HEK293 (cell line): ENCODE measurements around the gene DEDD.

Experiments used
- CTCF ChIA-PET: fragments of 350-600 bp; formaldehyde crosslinking; extraction: SDS; loops from one replicate; lab custom pipeline; 2021; ENCODE audit warnings: antibody characterized with exemption; lab: Yijun Ruan, JAX
- POLR2A ChIA-PET: fragments of 300-600 bp; formaldehyde crosslinking; extraction: SDS; loops from one replicate; lab custom pipeline; 2020; ENCODE audit warnings: antibody characterized with exemption, inconsistent platforms; lab: Yijun Ruan, JAX
- H3K27ac ChIP-seq: fragments of 200-500 bp; sonication (Bioruptor generic); 2 replicates; pipeline ENCODE4 v1.5.1; 2014; ENCODE audit warnings: low read depth, low read length, control low read depth, inconsistent platforms; ENCODE audit errors: extremely low read depth
- H3K36me3 ChIP-seq, 2 experiments: fragments of 200-500 bp in 1 of 2; sonication (Bioruptor generic) in 1 of 2; 1 replicate in 1 of 2; 2 replicates in 1 of 2; pipeline ENCODE4 v1.5.1; 2014 to 2017; ENCODE audit warnings: inconsistent platforms in 2 of 2, low read length in 2 of 2; ENCODE audit not compliant: control insufficient read depth in 2 of 2, insufficient read depth in 1 of 2
- H3K4me1 ChIP-seq: fragments of 200-500 bp; sonication (Bioruptor generic); 2 replicates; pipeline ENCODE4 v1.5.1; 2014; ENCODE audit warnings: mild to moderate bottlenecking, low read length, inconsistent platforms; ENCODE audit not compliant: control insufficient read depth, insufficient read depth
- H3K4me3 ChIP-seq: 2 replicates; pipeline ENCODE4 v1.5.1; 2011; ENCODE audit warnings: low read depth, mild to moderate bottlenecking, control low read depth, low read length, moderate library complexity
- H3K9me3 ChIP-seq: fragments of 200-500 bp; sonication (Bioruptor generic); 2 replicates; pipeline ENCODE4 v1.5.1; 2014; ENCODE audit warnings: low read depth, low read length, inconsistent platforms; ENCODE audit not compliant: control insufficient read depth, insufficient read depth
- GLI2 ChIP-seq: fragments of 450-650 bp; formaldehyde crosslinking; IDR thresholded peaks from 2 replicates; pipeline ENCODE4; 2017; ENCODE audit warnings: missing biosample characterization, missing genetic modification characterization, low read depth, borderline replicate concordance
- KLF10 ChIP-seq: fragments of 450-650 bp; IDR thresholded peaks from 2 replicates; pipeline ENCODE4 v1.5.1; 2018; ENCODE audit warnings: missing biosample characterization, mild to moderate bottlenecking, missing genetic modification characterization
- KLF16 ChIP-seq: fragments of 450-650 bp; formaldehyde crosslinking; IDR thresholded peaks from 2 replicates; pipeline ENCODE4 v1.5.1; 2017; ENCODE audit warnings: missing biosample characterization, missing genetic modification characterization
- KLF17 ChIP-seq: fragments of 450-650 bp; formaldehyde crosslinking; IDR thresholded peaks from 2 replicates; pipeline ENCODE4 v1.5.1; 2016; ENCODE audit warnings: missing biosample characterization, missing genetic modification characterization
- KLF9 ChIP-seq: fragments of 450-650 bp; formaldehyde crosslinking; IDR thresholded peaks from 2 replicates; pipeline ENCODE4 v1.5.1; 2016; ENCODE audit warnings: missing biosample characterization, missing genetic modification characterization, low read depth
- SP2 ChIP-seq: fragments of 450-650 bp; formaldehyde crosslinking; IDR thresholded peaks from 2 replicates; pipeline ENCODE4 v1.5.1; 2016; ENCODE audit warnings: missing biosample characterization, missing genetic modification characterization
- ZBTB48 ChIP-seq: fragments of 450-650 bp; formaldehyde crosslinking; IDR thresholded peaks from 2 replicates; pipeline ENCODE4 v1.5.1; 2016; ENCODE audit warnings: missing biosample characterization, missing genetic modification characterization
- ZFP41 ChIP-seq: fragments of 450-650 bp; formaldehyde crosslinking; IDR thresholded peaks from 2 replicates; pipeline ENCODE4 v1.5.1; 2016; ENCODE audit warnings: missing biosample characterization, missing genetic modification characterization, borderline replicate concordance
- ZNF138 ChIP-seq: fragments of 450-650 bp; formaldehyde crosslinking; IDR thresholded peaks from 2 replicates; pipeline ENCODE4 v1.5.1; 2016; ENCODE audit warnings: missing biosample characterization, missing genetic modification characterization, borderline replicate concordance
- ZNF146 ChIP-seq: fragments of 450-650 bp; formaldehyde crosslinking; IDR thresholded peaks from 2 replicates; pipeline ENCODE4 v1.5.1; 2016; ENCODE audit warnings: missing biosample characterization, missing genetic modification characterization
- ZNF184 ChIP-seq: fragments of 450-650 bp; IDR thresholded peaks from 2 replicates; pipeline ENCODE4 v1.5.1; 2018; ENCODE audit warnings: missing biosample characterization, mild to moderate bottlenecking, missing genetic modification characterization
- ZNF2 ChIP-seq: fragments of 450-650 bp; formaldehyde crosslinking; IDR thresholded peaks from 2 replicates; pipeline ENCODE4 v1.5.1; 2016; ENCODE audit warnings: missing biosample characterization, missing genetic modification characterization
- ZNF302 ChIP-seq: fragments of 450-650 bp; formaldehyde crosslinking; IDR thresholded peaks from 2 replicates; pipeline ENCODE4 v1.5.1; 2016; ENCODE audit warnings: missing biosample characterization, missing genetic modification characterization, low read depth
- ZNF324 ChIP-seq: fragments of 450-650 bp; formaldehyde crosslinking; IDR thresholded peaks from 2 replicates; pipeline ENCODE4 v1.5.1; 2016; ENCODE audit warnings: missing biosample characterization, missing genetic modification characterization
- ZNF354C ChIP-seq: fragments of 450-650 bp; formaldehyde crosslinking; IDR thresholded peaks from 2 replicates; pipeline ENCODE4 v1.5.1; 2016; ENCODE audit warnings: missing biosample characterization, missing genetic modification characterization, low read depth, borderline replicate concordance
- ZNF510 ChIP-seq: fragments of 450-650 bp; formaldehyde crosslinking; IDR thresholded peaks from 2 replicates; pipeline ENCODE4 v1.5.1; 2018; ENCODE audit warnings: mild to moderate bottlenecking, missing genetic modification characterization, missing biosample characterization; ENCODE audit not compliant: insufficient replicate concordance
- ZNF514 ChIP-seq: fragments of 450-650 bp; formaldehyde crosslinking; IDR thresholded peaks from 2 replicates; pipeline ENCODE4 v1.5.1; 2016; ENCODE audit warnings: missing biosample characterization, missing genetic modification characterization
- ZNF660 ChIP-seq: fragments of 450-650 bp; IDR thresholded peaks from 2 replicates; pipeline ENCODE4 v1.5.1; 2018; ENCODE audit warnings: missing biosample characterization, mild to moderate bottlenecking, missing genetic modification characterization
- ZNF664 ChIP-seq: fragments of 450-650 bp; formaldehyde crosslinking; IDR thresholded peaks from 2 replicates; pipeline ENCODE4 v1.5.1; 2016; ENCODE audit warnings: missing biosample characterization, missing genetic modification characterization
- ZNF670 ChIP-seq: fragments of 450-650 bp; formaldehyde crosslinking; IDR thresholded peaks from 2 replicates; pipeline ENCODE4 v1.5.1; 2016; ENCODE audit warnings: missing biosample characterization, missing genetic modification characterization, low read depth
- ZNF701 ChIP-seq: fragments of 450-650 bp; formaldehyde crosslinking; IDR thresholded peaks from 2 replicates; pipeline ENCODE4 v1.5.1; 2016; ENCODE audit warnings: missing biosample characterization, missing genetic modification characterization
- ZNF785 ChIP-seq: fragments of 450-650 bp; formaldehyde crosslinking; IDR thresholded peaks from 2 replicates; pipeline ENCODE4 v1.5.1; 2016; ENCODE audit warnings: missing biosample characterization, missing genetic modification characterization
- ZXDB ChIP-seq: fragments of 450-650 bp; formaldehyde crosslinking; IDR thresholded peaks from 2 replicates; pipeline ENCODE4 v1.5.1; 2016; ENCODE audit warnings: missing biosample characterization, missing genetic modification characterization
- TF ChIP-seq, protein P1 (sequence below): fragments of 450-650 bp; formaldehyde crosslinking; IDR thresholded peaks from 2 replicates; pipeline ENCODE4 v1.5.1; 2016; ENCODE audit warnings: missing biosample characterization, missing genetic modification characterization
- TF ChIP-seq, protein P2 (sequence below): fragments of 450-650 bp; formaldehyde crosslinking; IDR thresholded peaks from 2 replicates; pipeline ENCODE4 v1.5.1; 2016; ENCODE audit warnings: missing biosample characterization, missing genetic modification characterization
- TF ChIP-seq, protein P3 (sequence below): fragments of 450-650 bp; formaldehyde crosslinking; IDR thresholded peaks from 2 replicates; pipeline ENCODE4 v1.5.1; 2016; ENCODE audit warnings: missing biosample characterization, missing genetic modification characterization
- TF ChIP-seq, protein P4 (sequence below): fragments of 450-650 bp; formaldehyde crosslinking; IDR thresholded peaks from 2 replicates; pipeline ENCODE4 v1.5.0; 2017; ENCODE audit warnings: missing biosample characterization, missing genetic modification characterization, borderline replicate concordance

The DEDD gene

GRCh38 chr1:161173711-161174110, 41.2 kb upstream of the DEDD start:
- CTCF ChIA-PET, result interaction anchor here (1.1 kb wide), 1 partner anchor 117 kb away, joined by 3 read pairs; no protein-coding TSS in a partner anchor
- Histone ChIP-seq H3K4me3 (no peak overlapping the region), H3K27ac (no peak overlapping the region), H3K36me3 (peaks cover 16 to 72% of the 10 kb centered on the region in 2 experiments; a peak in 2 of 3 replicates), H3K4me1 (no peaks in the 10 kb centered on the region), H3K9me3 (no peaks in the 10 kb centered on the region)
- TF ChIP-seq ZNF785 (tag by site-specific recombination) (no peak), ZNF664 (tag by site-specific recombination) (no peak), ZNF302 (tag by site-specific recombination) (no peak), ZNF146 (no peak), ZNF514 (tag by site-specific recombination) (no peak), ZFP41 (tag by site-specific recombination) (no peak), ZNF510 (tag by site-specific recombination) (no peak), KLF17 (no peak), KLF10 (no peak), SP2 (tag by site-specific recombination) (no peak), ZNF324 (tag by site-specific recombination) (no peak), ZNF138 (tag by site-specific recombination) (no peak), ZNF184 (tag by site-specific recombination) (no peak), GLI2 (tag by site-specific recombination) (no peak), ZNF660 (tag by site-specific recombination) (no peak), KLF16 (tag by site-specific recombination) (no peak)
- TF ChIP-seq, protein P1, sequence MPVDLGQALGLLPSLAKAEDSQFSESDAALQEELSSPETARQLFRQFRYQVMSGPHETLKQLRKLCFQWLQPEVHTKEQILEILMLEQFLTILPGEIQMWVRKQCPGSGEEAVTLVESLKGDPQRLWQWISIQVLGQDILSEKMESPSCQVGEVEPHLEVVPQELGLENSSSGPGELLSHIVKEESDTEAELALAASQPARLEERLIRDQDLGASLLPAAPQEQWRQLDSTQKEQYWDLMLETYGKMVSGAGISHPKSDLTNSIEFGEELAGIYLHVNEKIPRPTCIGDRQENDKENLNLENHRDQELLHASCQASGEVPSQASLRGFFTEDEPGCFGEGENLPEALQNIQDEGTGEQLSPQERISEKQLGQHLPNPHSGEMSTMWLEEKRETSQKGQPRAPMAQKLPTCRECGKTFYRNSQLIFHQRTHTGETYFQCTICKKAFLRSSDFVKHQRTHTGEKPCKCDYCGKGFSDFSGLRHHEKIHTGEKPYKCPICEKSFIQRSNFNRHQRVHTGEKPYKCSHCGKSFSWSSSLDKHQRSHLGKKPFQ, result no peak
- TF ChIP-seq, protein P2, sequence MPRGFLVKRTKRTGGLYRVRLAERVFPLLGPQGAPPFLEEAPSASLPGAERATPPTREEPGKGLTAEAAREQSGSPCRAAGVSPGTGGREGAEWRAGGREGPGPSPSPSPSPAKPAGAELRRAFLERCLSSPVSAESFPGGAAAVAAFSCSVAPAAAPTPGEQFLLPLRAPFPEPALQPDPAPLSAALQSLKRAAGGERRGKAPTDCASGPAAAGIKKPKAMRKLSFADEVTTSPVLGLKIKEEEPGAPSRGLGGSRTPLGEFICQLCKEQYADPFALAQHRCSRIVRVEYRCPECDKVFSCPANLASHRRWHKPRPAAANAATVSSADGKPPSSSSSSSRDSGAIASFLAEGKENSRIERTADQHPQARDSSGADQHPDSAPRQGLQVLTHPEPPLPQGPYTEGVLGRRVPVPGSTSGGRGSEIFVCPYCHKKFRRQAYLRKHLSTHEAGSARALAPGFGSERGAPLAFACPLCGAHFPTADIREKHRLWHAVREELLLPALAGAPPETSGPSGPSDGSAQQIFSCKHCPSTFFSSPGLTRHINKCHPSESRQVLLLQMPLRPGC (tag by site-specific recombination), result no peak
- TF ChIP-seq, protein P3, sequence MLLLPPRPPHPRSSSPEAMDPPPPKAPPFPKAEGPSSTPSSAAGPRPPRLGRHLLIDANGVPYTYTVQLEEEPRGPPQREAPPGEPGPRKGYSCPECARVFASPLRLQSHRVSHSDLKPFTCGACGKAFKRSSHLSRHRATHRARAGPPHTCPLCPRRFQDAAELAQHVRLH (tag by site-specific recombination), result no peak
- POLR2A ChIA-PET, result interaction anchor here (2.1 kb wide), 1 partner anchor 12 kb away, joined by 5 read pairs; no protein-coding TSS in a partner anchor

DNA sequence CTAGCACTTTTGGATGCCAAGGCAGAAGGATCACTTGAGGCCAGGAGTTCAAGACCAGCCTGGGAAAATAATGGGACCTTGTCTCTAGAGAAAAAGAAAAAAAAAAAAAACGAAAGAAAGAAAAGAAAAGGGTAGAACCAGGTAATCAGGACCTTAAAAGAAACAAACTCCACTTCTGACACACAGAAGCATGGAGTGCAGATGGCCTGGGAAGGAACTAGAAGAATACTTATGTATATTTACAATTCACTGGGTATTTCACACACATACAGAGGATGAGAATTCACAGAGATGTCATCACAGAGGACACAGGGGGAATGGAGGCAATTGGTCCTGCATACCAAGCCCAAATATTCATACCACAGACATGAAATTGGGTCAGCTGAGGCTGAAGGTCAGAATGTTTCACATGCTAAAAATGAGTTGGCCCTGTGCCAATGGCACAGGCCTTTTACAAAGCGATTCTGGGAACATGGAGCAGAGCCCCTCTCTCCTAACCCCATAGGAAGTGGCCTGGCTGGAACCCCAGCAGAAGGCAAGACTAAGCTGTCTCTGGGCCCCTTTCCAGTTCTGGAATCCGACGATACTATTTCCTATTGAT, 40.4 kb upstream of the DEDD start:
- no peak overlapping the region for H3K27ac ChIP-seq
- TF ChIP-seq ZNF2 (no peak), KLF9 (tag by site-specific recombination) (no peak), ZNF670 (tag by site-specific recombination) (no peak), ZNF701 (tag by site-specific recombination) (no peak), ZNF354C (tag by site-specific recombination) (no peak), ZXDB (tag by site-specific recombination) (no peak), ZBTB48 (no peak)
- TF ChIP-seq, protein P4, sequence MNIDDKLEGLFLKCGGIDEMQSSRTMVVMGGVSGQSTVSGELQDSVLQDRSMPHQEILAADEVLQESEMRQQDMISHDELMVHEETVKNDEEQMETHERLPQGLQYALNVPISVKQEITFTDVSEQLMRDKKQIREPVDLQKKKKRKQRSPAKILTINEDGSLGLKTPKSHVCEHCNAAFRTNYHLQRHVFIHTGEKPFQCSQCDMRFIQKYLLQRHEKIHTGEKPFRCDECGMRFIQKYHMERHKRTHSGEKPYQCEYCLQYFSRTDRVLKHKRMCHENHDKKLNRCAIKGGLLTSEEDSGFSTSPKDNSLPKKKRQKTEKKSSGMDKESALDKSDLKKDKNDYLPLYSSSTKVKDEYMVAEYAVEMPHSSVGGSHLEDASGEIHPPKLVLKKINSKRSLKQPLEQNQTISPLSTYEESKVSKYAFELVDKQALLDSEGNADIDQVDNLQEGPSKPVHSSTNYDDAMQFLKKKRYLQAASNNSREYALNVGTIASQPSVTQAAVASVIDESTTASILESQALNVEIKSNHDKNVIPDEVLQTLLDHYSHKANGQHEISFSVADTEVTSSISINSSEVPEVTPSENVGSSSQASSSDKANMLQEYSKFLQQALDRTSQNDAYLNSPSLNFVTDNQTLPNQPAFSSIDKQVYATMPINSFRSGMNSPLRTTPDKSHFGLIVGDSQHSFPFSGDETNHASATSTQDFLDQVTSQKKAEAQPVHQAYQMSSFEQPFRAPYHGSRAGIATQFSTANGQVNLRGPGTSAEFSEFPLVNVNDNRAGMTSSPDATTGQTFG (tag by site-specific recombination), result no peak
- H3K9me3 ChIP-seq, result no peaks in the 10 kb centered on the region
- H3K4me3 ChIP-seq, result no peak overlapping the region
- ChIA-PET POLR2A (interaction anchor here (2.1 kb wide), 1 partner anchor 11 kb away, joined by 5 read pairs; no protein-coding TSS in a partner anchor), CTCF (interaction anchor here (1.1 kb wide), 1 partner anchor 118 kb away, joined by 3 read pairs; no protein-coding TSS in a partner anchor)
- H3K4me1 ChIP-seq, result no peaks in the 10 kb centered on the region
- peaks cover 16 to 81% of the 10 kb centered on the region in 2 experiments; a peak in 2 of 3 replicates for H3K36me3 ChIP-seq
